ENCODE data around the gene BORCS5.

BORCS5 gene

DNA sequence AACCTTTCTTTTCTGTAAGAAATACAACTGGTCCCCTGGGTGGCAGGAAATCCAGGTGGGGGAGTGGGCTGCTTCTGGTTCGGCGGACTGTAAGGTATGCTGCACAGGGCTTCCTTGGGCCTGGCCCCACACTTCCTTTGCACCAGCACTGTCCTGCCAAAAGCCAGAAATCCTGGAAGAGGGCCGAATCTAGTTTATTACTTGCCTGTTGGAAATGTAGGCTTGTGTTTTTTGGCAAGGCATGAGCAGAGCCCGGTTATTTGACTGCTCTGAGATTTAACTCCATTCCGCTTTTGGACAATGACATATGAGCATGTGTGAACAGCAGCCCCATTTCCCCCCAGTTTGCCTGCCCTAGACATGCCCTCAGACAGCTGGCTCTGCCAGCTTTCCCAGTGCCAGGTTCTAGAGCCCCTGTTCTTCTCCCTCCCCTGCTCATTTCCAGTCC is 86.6 kb downstream of the BORCS5 start:
- ATAC-seq (replicated peaks): no peak
- Mint-ChIP-seq H3K4me1 (peaks cover 11% of the 10 kb centered on the region in 2 donors), H3K36me3 (peaks cover 14 to 17% of the 10 kb centered on the region in 2 donors), H3K27ac (no peak overlapping the region), H3K4me3 (no peak overlapping the region), H3K27me3 (no peaks in the 10 kb centered on the region), H3K9me3 (no peaks in the 10 kb centered on the region)
- no peak for DNase-seq

DNA sequence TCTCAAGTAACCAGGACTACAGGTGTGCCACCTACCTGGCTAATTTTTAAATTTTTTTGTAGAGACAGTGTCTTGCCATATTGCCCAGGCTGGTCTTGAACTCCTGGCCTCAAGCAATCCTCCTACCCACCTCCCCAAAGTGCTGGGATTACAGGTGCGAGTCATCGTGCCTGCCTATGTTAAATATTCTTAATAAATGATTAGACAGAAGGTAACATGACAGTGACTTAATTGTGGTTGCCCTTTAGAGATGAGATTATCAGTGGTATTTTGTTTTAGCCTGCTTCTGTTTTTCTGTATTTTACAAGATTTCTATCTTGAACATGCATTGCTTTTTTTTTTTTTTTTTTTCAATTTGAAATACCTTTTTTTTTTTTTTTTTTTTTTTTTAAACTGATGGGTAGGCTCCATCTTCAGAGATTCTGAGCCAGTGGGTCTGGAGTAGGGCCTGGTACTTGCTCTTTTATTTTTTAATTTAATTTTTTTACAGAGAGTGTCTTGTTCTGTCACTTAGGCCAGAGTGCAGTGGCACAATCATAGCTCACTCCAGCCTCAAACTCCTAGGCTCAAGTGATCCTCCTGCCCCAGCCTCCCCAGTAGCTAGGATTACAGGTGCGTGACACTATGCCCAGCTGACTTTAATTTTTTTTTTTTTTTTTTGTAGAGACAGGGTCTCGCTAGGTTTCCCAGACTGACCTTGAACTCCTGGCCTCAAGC is 88.4 kb downstream of the BORCS5 start:
- H3K27me3 Mint-ChIP-seq: no peaks in the 10 kb centered on the region

DNA sequence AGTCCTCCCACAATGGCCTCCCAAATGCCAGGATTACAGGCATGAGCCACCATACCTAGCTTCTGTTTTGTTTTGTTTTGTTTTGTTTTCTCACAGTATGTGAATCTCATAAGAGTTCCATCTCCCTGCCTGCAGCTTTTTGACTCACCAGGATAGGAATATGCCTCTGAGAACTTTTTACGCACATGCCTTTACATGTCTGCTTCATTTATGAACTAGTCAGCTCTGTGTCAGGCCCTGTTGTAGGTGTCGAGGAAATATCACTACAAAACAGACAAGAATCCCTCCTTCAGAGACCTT is 89.0 kb downstream of the BORCS5 start:
- H3K36me3 Mint-ChIP-seq: peaks cover 17 to 18% of the 10 kb centered on the region in 2 donors
- no peaks in the 10 kb centered on the region for H3K9me3 Mint-ChIP-seq
- no peak for ATAC-seq (replicated peaks)
- H3K27ac Mint-ChIP-seq: no peak overlapping the region
- DNase-seq: no peak
- peaks cover 8 to 11% of the 10 kb centered on the region in 2 donors for H3K4me1 Mint-ChIP-seq
- H3K27me3 Mint-ChIP-seq: no peaks in the 10 kb centered on the region
- no peak overlapping the region for H3K4me3 Mint-ChIP-seq

More for the DNA sequence above, 88.4 kb downstream of the BORCS5 start:
- DNase-seq: no peak
- Mint-ChIP-seq H3K4me1 (peaks cover 11% of the 10 kb centered on the region in 2 donors), H3K9me3 (no peaks in the 10 kb centered on the region), H3K36me3 (peaks cover 22 to 24% of the 10 kb centered on the region in 2 donors), H3K4me3 (no peak overlapping the region), H3K27ac (no peak overlapping the region)
- peak in 1 of 2 donors; percentile 51 for ATAC-seq (replicated peaks)

DNA sequence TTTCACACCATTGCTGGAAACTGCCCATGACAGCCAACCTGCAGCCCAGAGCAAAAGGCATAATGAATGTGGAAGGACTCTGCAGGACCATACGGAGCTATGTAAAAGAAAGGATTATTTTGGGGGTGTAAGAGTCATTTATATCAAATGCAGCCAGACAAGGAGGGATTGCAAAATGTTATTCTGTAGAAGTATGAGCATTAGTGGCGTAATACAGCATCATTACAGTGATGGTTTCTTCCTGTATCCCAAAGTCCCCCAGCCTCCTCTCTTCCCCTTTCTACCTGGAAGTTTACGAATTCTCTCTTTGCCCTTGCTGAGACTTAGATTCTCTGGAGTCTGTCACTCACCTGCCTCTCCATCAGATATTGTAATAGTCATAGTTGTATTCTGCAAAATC is 89.9 kb downstream of the BORCS5 start:
- H3K27ac Mint-ChIP-seq: no peak overlapping the region

DNA sequence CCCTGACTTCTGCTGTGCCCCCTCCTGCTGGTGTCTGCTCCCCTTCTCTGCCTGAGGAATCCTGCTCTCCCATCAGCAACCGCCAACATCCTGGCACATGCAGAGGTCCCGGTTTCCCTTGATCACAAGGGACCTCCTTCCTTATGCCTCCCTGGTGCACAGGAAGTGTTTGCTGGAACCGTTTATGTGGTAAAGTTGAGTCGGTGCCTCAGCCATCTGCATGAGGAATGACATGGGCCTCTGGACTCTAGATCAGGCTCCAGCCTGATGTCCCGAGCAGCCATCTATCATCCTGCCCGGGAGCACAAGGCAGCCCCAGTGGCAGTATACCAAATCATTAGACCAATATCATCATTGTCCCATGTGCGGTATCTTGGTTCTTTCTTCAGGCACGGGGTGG is 90.4 kb downstream of the BORCS5 start:
- Mint-ChIP-seq H3K4me3 (no peak overlapping the region), H3K36me3 (peaks cover 12 to 17% of the 10 kb centered on the region in 2 donors)

More for the DNA sequence above, 89.9 kb downstream of the BORCS5 start:
- DNase-seq (no peak), ATAC-seq (replicated peaks) (no peak)
- Mint-ChIP-seq H3K9me3 (no peaks in the 10 kb centered on the region), H3K36me3 (peaks cover 14 to 17% of the 10 kb centered on the region in 2 donors), H3K4me3 (no peak overlapping the region), H3K27me3 (no peaks in the 10 kb centered on the region), H3K4me1 (peaks cover 7 to 11% of the 10 kb centered on the region in 2 donors)

DNA sequence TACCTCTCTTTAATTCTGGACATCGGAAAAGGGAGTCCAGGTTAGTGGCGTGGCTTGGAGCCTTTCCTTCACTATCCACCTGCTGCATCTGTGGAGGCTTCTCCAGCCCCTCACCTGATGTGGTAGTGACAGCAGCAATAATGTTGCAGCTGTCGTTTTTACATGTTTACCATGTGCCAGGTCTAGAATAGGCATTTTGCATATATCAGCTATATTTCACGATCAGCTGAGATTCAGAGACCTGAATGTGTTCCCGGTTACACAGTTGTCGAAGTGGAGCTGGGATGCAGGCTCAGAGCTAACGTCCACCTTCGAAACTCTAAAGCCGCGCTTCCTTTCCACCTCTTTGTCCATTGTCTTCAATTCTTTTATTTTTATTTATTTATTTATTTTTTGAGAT is 91.0 kb downstream of the BORCS5 start:
- no peak overlapping the region for H3K4me3 Mint-ChIP-seq
- ATAC-seq (replicated peaks) (no peak), DNase-seq (no peak)
- H3K27me3 Mint-ChIP-seq: no peaks in the 10 kb centered on the region
- H3K27ac Mint-ChIP-seq: no peak overlapping the region
- H3K36me3 Mint-ChIP-seq: peaks cover 13 to 17% of the 10 kb centered on the region in 2 donors
- no peaks in the 10 kb centered on the region for H3K9me3 Mint-ChIP-seq
- peaks cover 0 to under 1% of the 10 kb centered on the region in 2 donors for H3K4me1 Mint-ChIP-seq

More for the DNA sequence above, 90.4 kb downstream of the BORCS5 start:
- no peak overlapping the region for H3K27ac Mint-ChIP-seq
- H3K4me1 Mint-ChIP-seq: peaks cover 3 to 7% of the 10 kb centered on the region in 2 donors
- H3K9me3 Mint-ChIP-seq: no peaks in the 10 kb centered on the region
- no peaks in the 10 kb centered on the region for H3K27me3 Mint-ChIP-seq
- ATAC-seq (replicated peaks) (no peak), DNase-seq (no peak)

DNA sequence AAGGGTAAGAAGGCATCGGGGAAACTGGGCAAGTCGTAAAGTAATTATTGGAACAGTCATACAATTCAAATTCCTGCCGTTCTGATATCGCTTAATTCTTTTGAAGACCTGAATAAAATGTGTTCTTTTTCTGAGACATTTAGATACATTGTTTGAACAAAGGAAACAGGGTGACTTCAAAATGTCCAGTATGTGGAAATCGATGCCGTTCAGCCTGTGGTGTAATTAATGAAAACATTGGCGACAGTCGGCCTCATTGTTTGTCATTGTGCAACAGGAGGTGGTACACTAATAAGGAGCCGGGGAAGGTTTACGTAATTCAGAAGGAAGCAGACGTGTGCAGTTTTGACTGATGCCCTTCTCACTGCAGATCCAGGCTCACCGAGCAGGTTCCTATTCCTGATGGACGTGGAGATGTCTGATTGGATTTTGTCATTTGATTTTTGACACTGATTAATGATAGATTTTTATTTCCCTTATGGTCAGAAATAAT is 92.7 kb downstream of the BORCS5 start:
- Mint-ChIP-seq H3K9me3 (no peaks in the 10 kb centered on the region), H3K27me3 (no peaks in the 10 kb centered on the region), H3K4me3 (no peak overlapping the region), H3K27ac (no peak overlapping the region), H3K36me3 (peaks cover 16 to 17% of the 10 kb centered on the region in 2 donors), H3K4me1 (no peaks in the 10 kb centered on the region)
- no peak for DNase-seq
- ATAC-seq (replicated peaks): no peak

DNA sequence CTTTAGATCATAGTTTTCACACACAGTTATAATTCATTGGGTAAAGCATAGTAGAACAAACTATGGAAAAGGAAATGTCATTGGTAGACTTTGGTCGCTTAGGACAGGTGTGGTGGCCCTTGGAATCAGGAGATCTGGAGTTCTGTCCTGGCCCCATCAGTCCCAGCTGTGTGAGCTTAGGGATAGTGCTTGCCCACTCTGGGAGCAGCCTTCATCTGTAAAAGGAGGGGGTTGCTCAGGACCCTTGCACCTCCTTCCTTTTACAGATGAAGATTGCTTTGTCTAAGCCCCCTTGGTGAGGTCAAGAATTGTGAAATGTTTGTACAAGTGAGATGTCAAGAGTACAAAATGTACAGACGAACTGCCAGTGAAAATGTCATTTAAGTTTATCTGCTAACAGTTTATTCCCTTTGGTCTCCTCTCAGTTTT is 93.2 kb downstream of the BORCS5 start:
- Mint-ChIP-seq H3K27me3 (no peaks in the 10 kb centered on the region), H3K4me1 (no peaks in the 10 kb centered on the region), H3K9me3 (no peaks in the 10 kb centered on the region), H3K4me3 (no peak overlapping the region), H3K36me3 (peaks cover 16 to 17% of the 10 kb centered on the region in 2 donors), H3K27ac (no peak overlapping the region)
- DNase-seq (no peak), ATAC-seq (replicated peaks) (no peak)

DNA sequence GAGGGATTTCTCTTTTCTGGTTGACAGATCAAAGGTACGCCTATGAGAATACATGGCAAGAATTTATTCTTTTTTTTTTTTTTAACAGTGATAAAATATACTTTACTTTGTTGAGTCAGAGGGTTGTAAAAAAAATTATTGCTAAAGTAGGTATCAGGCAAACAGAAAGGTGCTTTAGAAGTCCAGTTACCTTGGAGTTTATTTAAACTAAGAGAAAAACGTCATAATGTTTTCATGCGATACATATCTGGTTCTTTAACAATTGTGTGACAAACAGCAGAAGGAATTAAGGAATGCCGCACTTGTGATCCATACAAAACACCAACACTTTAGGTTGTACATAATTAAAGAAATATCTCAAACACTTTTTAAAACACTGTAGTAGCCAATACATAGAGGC is 94.2 kb downstream of the BORCS5 start:
- Mint-ChIP-seq H3K4me3 (no peak overlapping the region), H3K36me3 (peaks cover 16 to 17% of the 10 kb centered on the region in 2 donors), H3K4me1 (peaks cover 0 to 3% of the 10 kb centered on the region in 2 donors), H3K27ac (no peak overlapping the region), H3K27me3 (no peaks in the 10 kb centered on the region), H3K9me3 (no peaks in the 10 kb centered on the region)
- ATAC-seq (replicated peaks): no peak
- DNase-seq: no peak

DNA sequence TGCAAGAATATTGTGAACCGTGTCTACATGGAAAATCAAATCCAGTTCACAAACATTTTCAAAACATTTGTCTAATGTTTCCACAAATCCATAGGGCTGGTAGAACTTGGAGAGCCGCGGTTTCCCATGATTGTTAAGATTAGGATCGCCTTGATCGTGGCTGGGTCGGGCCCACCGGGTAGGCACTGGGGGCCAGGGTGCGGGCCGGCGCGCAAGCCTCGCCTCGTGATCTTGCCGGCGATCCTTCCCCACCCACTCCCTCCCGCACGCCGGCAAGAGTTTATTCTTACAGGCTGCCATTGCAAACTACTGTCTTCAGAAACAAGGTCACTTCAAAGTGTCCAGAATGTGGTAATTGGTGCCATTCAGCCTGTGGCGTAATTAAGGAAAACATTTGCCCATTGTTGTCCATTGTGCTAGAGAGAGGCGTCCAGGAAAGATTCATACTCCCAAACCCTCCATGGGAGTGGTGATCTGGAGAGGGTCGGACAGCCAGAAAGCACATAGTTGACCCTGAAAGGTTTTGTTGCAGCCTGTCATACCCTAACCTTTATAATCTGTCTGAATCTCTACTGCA is 95.5 kb downstream of the BORCS5 start:
- ATAC-seq (replicated peaks) (no peak), DNase-seq (no peak)
- Mint-ChIP-seq H3K27me3 (no peaks in the 10 kb centered on the region), H3K27ac (no peak overlapping the region), H3K36me3 (peaks cover 12 to 13% of the 10 kb centered on the region in 2 donors), H3K4me3 (no peak overlapping the region), H3K9me3 (no peaks in the 10 kb centered on the region), H3K4me1 (peaks cover 0 to 4% of the 10 kb centered on the region in 2 donors)

DNA sequence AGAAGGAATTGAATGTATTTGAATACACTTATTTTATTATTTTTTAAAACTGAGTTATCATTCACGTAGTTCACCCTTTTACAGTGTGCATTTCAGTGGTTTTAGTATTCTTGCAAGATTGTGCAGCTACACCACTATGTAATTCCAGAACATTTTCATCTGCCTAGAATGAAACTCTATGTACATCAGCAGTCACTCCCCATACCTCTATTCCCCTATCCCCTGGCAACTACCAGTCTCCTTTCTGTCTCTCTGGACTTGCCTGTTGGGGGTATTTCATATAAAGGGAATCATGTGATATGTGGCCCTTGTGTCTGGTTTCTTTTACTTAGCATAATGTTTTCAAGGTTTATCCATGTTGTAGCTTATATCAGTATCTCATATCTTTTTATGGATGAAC is 96.8 kb downstream of the BORCS5 start:
- Mint-ChIP-seq H3K4me1 (peaks cover 0 to 4% of the 10 kb centered on the region in 2 donors), H3K9me3 (no peaks in the 10 kb centered on the region), H3K36me3 (peaks cover 12 to 15% of the 10 kb centered on the region in 2 donors), H3K4me3 (no peak overlapping the region), H3K27me3 (no peaks in the 10 kb centered on the region), H3K27ac (no peak overlapping the region)
- ATAC-seq (replicated peaks) (no peak), DNase-seq (no peak)

DNA sequence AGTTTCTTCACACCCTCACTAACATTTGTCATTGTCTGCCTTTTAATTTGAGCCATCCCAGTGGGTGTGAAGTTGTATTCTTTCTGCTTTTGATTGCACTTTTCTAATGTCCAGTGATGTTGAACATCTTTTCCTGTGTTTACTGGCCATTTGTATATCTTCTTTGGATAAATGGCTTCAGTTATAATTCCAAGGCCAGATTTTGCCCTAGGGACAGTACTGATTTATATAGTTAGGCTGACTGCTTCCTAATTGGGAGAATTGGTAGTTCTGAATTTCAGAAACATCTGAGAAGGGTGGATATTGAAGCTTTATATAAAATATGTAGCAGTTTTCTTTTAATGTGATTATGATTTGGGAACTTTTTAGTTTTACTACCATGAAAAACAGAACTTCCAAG is 97.4 kb downstream of the BORCS5 start:
- Mint-ChIP-seq H3K27ac (no peak overlapping the region), H3K9me3 (no peaks in the 10 kb centered on the region), H3K4me1 (peaks cover 0 to 4% of the 10 kb centered on the region in 2 donors), H3K27me3 (no peaks in the 10 kb centered on the region), H3K4me3 (no peak overlapping the region), H3K36me3 (peaks cover 6 to 9% of the 10 kb centered on the region in 2 donors)
- ATAC-seq (replicated peaks) (no peak), DNase-seq (no peak)

DNA sequence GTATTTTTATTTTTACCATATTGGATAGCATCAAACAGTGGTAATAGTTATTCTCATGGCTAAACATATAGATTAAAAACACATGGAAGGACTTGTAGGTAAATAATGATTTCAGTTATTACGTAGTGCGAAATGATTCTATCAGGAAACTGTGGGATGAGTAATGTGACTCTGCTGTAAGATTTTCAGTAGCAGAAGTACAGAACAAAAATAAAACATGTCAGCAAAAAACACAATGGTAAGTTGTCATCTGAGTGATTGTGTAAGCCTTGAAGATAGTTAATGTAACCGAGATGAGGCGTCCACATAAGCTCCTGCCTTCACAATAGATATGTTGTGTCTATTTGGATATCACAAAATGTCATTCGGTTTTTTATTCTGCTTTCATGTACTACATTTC is 99.8 kb downstream of the BORCS5 start:
- no peaks in the 10 kb centered on the region for H3K9me3 Mint-ChIP-seq
- H3K27ac Mint-ChIP-seq: no peak overlapping the region
- no peak overlapping the region for H3K4me3 Mint-ChIP-seq
- DNase-seq: no peak
- no peak for ATAC-seq (replicated peaks)
- H3K4me1 Mint-ChIP-seq: peaks cover 3 to 8% of the 10 kb centered on the region in 2 donors
- peaks cover 4 to 9% of the 10 kb centered on the region in 2 donors for H3K36me3 Mint-ChIP-seq
- H3K27me3 Mint-ChIP-seq: no peaks in the 10 kb centered on the region

DNA sequence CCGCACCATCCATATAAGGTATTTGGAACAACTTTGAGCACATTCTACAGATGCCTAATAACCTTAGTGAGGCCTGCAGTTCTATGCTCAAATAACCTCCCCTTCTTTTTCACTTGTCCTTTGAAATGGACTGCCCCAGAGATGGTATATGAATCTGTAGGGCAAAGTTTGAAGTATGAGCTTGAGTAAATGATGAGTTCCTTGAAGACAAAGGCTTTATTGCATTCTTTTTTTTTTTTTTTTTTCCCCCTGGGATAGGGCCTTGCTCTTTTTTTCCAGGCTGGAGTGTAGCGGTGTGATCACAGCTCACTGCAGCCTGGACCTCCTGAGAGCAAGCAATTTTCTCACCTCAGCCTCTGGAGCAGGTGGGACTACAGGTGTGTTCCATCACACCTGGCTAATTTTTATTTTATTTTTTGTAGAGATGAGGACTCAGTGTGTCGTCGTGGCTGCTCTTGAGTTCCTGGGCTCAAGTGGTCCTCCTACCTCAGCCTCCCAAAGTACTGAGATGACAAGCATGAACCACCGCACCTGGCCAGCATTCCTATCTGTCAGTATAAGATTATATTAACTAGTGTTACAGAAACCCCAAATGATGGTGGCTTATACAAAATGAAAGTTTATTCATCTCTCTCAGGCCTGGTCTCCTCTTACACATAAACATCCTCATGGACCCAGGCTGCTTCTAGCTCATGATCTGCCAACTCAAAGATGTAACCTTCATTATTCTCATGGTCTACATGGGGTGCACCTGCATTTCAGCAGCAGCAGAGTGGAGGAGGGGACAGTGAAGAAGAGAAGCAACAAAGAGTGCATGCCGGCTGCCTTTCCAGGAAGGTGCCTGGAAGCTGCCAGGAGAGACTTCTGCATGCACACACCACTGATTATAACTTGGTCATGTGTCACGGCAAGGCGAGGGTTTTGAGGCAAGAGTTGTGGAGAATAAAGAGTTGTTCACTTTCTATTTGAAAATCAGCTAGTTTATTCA is 104.4 kb downstream of the BORCS5 start:
- Mint-ChIP-seq H3K27me3 (no peaks in the 10 kb centered on the region), H3K9me3 (no peaks in the 10 kb centered on the region), H3K4me1 (peaks cover 3 to 6% of the 10 kb centered on the region in 2 donors), H3K36me3 (peaks cover 19 to 22% of the 10 kb centered on the region in 2 donors), H3K27ac (no peak overlapping the region), H3K4me3 (no peak overlapping the region)
- no peak for ATAC-seq (replicated peaks)
- DNase-seq: no peak

All from stimulated activated naive B cell treated with anti-CD40 and anti-IgM and Interleukin-4, amounts not matched to agents 10 μg/mL and 1 μg/mL and 100 μg/mL, for 72 hours (primary cell).